IgD-negative memory B cell (primary cell): ENCODE results near the gene TJP1. TPM values are rescaled to one million over a fixed set of nuclear protein-coding genes. Genes with fewer than 3 reads are reported as not detected.
"Not testable (repeated sequence)": the region's sequence is repeated elsewhere in the genome, so short reads cannot be mapped to it uniquely, and the experiment has no call there.

ENCODE experiments used
- H3K27ac Mint-ChIP-seq, 3 donors: one replicate each; pipeline ENCODE4 v1.8.0; 2020 to 2022; ENCODE audit warnings: mild to moderate bottlenecking in 3 of 3, mixed read lengths in 3 of 3, moderate library complexity in 1 of 3
- H3K27me3 Mint-ChIP-seq: one replicate; pipeline ENCODE4 v1.8.0; 2021; ENCODE audit warnings: mixed read lengths
- H3K36me3 Mint-ChIP-seq: one replicate; pipeline ENCODE4 v1.8.0; 2020; ENCODE audit warnings: mild to moderate bottlenecking, mixed read lengths
- H3K4me1 Mint-ChIP-seq, 3 donors: one replicate each; pipeline ENCODE4 v1.8.0; 2020 to 2022; ENCODE audit warnings: mixed read lengths in 3 of 3, mild to moderate bottlenecking in 1 of 3
- H3K4me3 Mint-ChIP-seq, 4 donors: one replicate each; pipeline ENCODE4 v1.8.0; 2020 to 2022; ENCODE audit warnings: mild to moderate bottlenecking in 4 of 4, mixed read lengths in 4 of 4, moderate library complexity in 3 of 4
- H3K9me3 Mint-ChIP-seq, 3 donors: one replicate each; pipeline ENCODE4 v1.8.0; 2020 to 2021; ENCODE audit warnings: mixed read lengths in 3 of 3, mild to moderate bottlenecking in 1 of 3
- polyA plus RNA-seq: library from polyadenylated mRNA; unstranded; fragments of 300-500 nt; fragmentation: Illumina TruSeq; gene quantifications from one replicate; pipeline ENCODE4 v1.2.3, GENCODE V29; 2021

Gene TJP1
- polyA plus RNA-seq, 1 donor from 2014 or later, result not detected

DNA sequence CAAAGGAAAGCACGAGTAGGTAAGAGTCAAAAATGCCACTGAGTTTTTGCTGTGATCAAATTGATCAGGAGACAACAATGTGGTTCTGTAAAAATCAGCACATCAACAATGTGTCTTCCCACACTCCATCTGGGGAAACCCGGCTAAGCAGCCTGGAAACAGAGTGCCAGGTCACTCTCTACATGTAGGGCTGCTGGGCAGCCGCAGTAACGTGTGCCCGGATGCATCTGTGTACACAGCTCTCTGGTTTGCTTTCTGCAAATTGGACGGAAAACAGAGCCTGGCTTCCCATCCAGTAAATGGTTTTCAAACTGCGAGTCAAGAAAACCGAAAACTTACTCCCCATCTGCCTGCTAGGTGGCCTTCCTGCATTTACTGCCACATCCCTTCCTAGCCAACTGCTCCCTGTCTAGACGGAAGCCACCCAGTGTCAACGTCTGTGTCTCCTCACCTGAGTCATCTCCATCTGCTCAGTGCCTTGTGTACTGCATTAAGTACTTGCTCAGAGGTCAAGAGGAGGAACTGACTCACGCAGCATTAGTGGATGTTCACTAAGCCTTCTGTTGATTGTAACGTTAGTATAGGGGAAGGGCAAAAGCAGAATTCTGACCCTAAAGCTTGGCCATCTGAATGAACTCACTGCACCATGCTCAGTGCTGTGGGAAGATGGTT is 124.1 kb downstream of the TJP1 start:
- no peaks in the 10 kb centered on the region for H3K27me3 Mint-ChIP-seq
- no peak overlapping the region for H3K4me3 Mint-ChIP-seq
- H3K4me1 Mint-ChIP-seq, result no peaks in the 10 kb centered on the region
- H3K36me3 Mint-ChIP-seq, result no peaks in the 10 kb centered on the region
- H3K27ac Mint-ChIP-seq, result no peak overlapping the region
- H3K9me3 Mint-ChIP-seq, result peaks cover 4 to 12% (median 4%) of the 10 kb centered on the region in 3 donors

DNA sequence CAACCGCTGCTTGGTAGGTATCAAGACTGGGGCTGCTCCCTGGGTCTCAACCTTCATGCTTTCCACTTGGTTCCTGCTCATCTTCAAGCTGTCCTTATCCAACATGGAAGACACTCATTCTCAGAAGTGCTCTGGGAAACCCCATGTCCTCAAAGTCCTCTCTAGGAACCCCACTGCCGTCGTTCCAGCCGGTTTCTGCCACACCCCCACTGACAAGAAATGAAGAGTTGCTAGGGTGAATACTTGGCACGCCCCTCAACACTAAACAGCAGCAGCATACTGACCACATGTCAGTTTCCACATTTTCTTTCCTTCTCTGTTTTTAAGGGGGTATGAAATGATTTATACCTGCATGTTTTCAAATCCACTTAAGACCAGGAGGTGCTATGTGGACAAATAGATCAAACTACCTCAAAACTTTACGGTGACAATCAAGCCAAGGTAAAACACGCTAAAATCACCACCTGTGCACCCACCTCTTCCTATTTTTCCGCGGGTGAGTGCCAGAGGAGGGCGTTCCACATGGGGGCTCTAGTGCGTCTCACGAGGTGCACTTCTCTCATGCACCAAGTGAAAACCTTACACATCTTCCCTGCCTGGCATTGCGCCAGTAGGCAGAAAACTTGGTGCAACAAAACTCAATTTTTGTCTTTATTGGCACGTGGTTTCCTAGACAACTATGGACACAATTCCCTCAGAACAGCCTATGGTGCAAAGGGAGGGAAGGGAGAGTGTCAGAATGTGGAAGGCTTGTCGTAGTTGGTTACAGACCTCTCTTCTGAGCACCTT is 125.1 kb downstream of the TJP1 start:
- H3K27me3 Mint-ChIP-seq, result no peaks in the 10 kb centered on the region

GRCh38 chr15:29696506-29696905 is 125.8 kb downstream of the TJP1 start:
- H3K9me3 Mint-ChIP-seq, result peaks cover 4 to 12% (median 4%) of the 10 kb centered on the region in 3 donors
- not testable (repeated sequence) for H3K36me3 Mint-ChIP-seq, H3K4me1 Mint-ChIP-seq, H3K4me3 Mint-ChIP-seq, H3K27ac Mint-ChIP-seq, H3K27me3 Mint-ChIP-seq

More for the DNA sequence above, 125.1 kb downstream of the TJP1 start:
- Mint-ChIP-seq H3K27ac (no peak overlapping the region), H3K9me3 (peaks cover 4 to 12% (median 4%) of the 10 kb centered on the region in 3 donors), H3K36me3 (no peaks in the 10 kb centered on the region), H3K4me3 (no peak overlapping the region), H3K4me1 (no peaks in the 10 kb centered on the region)

GRCh38 chr15:29695489-29696167 is 126.6 kb downstream of the TJP1 start:
- no peaks in the 10 kb centered on the region for H3K4me1 Mint-ChIP-seq
- peaks cover 1% of the 10 kb centered on the region for H3K27me3 Mint-ChIP-seq
- no peak overlapping the region for H3K27ac Mint-ChIP-seq
- H3K36me3 Mint-ChIP-seq, result no peaks in the 10 kb centered on the region
- H3K4me3 Mint-ChIP-seq, result no peak overlapping the region
- H3K9me3 Mint-ChIP-seq, result peaks cover 4 to 12% (median 5%) of the 10 kb centered on the region in 3 donors

DNA sequence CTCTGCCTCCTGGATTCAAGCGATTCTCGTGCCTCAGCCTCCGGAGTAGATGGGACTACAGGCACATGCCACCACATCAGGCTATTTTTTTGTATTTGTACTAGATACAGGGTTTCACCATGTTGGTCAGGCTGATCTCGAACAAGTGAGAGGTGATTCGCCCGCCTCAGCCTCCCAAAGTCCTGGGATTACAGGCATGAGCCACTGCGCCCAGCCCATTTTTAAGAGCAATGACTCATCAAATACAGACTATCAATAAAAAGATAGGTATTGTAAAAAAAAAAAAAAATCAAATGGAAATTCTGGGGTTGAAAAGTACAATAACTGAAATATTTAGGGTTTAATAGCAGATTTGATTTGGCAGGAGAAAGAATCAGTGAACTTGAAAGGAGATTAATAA is 129.0 kb downstream of the TJP1 start:
- no peak overlapping the region for H3K4me3 Mint-ChIP-seq
- H3K36me3 Mint-ChIP-seq, result no peaks in the 10 kb centered on the region
- H3K9me3 Mint-ChIP-seq, result peaks cover 4 to 12% (median 5%) of the 10 kb centered on the region in 3 donors
- peaks cover 1% of the 10 kb centered on the region for H3K27me3 Mint-ChIP-seq
- no peak overlapping the region for H3K27ac Mint-ChIP-seq
- no peaks in the 10 kb centered on the region for H3K4me1 Mint-ChIP-seq

DNA sequence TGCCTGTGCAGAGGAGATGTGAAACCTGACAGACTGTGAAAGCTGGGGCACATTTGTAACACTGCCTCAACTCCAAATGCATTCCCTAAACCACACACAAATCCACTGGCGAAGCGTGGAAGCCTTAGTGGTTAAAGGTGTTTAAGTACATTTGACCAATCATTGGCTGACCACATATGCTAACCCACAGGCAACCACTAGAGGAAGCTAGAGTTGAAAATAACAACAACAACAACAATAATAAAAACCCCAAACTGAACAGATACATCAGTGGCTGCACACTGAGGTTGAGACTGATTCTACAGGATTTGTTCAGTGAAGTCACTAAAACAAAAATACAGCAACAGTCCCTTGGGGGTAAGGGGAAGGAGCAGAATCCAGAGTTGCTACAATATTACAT is 129.7 kb downstream of the TJP1 start:
- Mint-ChIP-seq H3K27me3 (peaks cover 1% of the 10 kb centered on the region), H3K36me3 (no peaks in the 10 kb centered on the region), H3K9me3 (peaks cover 4 to 12% (median 5%) of the 10 kb centered on the region in 3 donors), H3K27ac (no peak overlapping the region), H3K4me3 (no peak overlapping the region), H3K4me1 (no peaks in the 10 kb centered on the region)

DNA sequence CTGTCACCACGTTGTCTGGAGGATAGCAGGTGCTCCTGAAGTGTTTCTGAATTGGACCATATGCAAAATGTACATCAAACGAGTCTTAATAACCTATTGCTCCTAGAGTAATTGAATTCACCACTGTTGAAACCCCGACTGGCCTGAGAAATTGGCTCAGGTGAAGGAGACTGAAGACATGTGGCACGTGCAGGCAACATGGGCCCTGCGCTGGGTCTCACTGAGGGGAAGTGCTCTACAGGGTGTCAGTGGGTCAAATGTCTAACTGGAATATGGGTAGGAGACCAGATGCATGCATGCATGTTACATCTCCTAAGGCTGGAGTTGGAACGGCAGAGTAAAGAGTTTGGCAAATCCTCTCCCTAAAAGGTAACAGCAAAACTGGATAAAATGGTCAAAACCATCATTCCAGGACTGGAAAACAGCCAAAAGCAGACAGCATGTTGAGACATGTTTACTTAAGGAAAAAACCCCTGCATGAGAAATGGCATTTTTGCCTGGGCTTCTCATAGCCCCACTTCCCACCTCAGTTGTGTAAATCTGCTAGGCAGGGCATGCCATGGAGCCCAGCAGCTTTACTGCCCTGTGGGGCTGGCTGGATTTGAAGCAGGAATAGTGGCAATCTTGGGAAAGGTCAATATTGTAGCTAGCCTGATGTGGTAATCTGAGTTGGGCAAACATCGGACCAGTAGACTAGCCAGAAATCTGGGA is 131.3 kb downstream of the TJP1 start:
- peaks cover 1% of the 10 kb centered on the region for H3K27me3 Mint-ChIP-seq
- peak overlapping the region in 1 of 3 donors; percentile 40 for H3K27ac Mint-ChIP-seq
- no peaks in the 10 kb centered on the region for H3K36me3 Mint-ChIP-seq
- no peak overlapping the region for H3K4me3 Mint-ChIP-seq
- H3K9me3 Mint-ChIP-seq, result peaks cover 4 to 12% (median 5%) of the 10 kb centered on the region in 3 donors
- no peaks in the 10 kb centered on the region for H3K4me1 Mint-ChIP-seq

- Mint-ChIP-seq H3K9me3 (peaks cover 0 to 5% (median 3%) of the 10 kb centered on the region in 3 donors), H3K36me3 (no peaks in the 10 kb centered on the region), H3K4me3 (no peak overlapping the region), H3K27ac (no peak overlapping the region), H3K27me3 (peaks cover 1% of the 10 kb centered on the region), H3K4me1 (no peaks in the 10 kb centered on the region)
Observed at GRCh38 chr15:29689287-29689986, 132.8 kb downstream of the TJP1 start.

GRCh38 chr15:29688506-29689286 is 133.6 kb downstream of the TJP1 start:
- no peak overlapping the region for H3K27ac Mint-ChIP-seq
- H3K27me3 Mint-ChIP-seq, result peaks cover 1% of the 10 kb centered on the region
- H3K4me1 Mint-ChIP-seq, result no peaks in the 10 kb centered on the region
- H3K9me3 Mint-ChIP-seq, result peaks cover 0 to 4% (median 0%) of the 10 kb centered on the region in 3 donors
- H3K36me3 Mint-ChIP-seq, result no peaks in the 10 kb centered on the region
- no peak overlapping the region for H3K4me3 Mint-ChIP-seq

DNA sequence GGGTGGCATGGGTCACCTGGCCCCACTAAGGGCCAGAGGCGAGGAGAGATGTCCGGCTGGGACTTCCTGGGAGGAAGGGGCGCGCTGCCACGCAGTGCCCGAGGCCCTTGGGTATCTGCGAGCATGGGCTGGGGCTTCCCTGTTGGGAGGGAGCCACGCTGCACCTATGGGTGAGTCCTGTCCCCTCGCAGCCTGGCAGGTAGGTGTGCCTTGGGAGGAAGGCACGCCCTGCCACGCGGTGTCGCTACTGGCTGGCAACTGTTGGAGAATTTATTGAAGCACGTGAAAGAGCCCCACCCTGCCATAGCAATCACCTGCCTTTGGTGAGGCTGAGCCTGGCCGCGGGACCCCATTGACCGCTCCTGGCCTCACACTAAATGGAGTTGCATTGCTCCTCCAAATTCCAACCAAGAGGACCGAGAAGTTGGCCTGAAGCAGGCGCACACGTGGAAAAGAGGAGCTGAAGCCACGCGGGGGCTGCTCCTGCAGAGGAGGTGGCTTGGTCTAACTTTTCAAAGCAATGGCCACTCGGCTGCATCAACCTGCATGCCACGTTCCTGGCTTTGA is 134.2 kb downstream of the TJP1 start:
- peaks cover 0 to 2% (median 0%) of the 10 kb centered on the region in 3 donors for H3K9me3 Mint-ChIP-seq
- no peaks in the 10 kb centered on the region for H3K36me3 Mint-ChIP-seq
- no peaks in the 10 kb centered on the region for H3K4me1 Mint-ChIP-seq
- H3K27ac Mint-ChIP-seq, result no peak overlapping the region
- H3K4me3 Mint-ChIP-seq, result no peak overlapping the region
- H3K27me3 Mint-ChIP-seq, result peaks cover 1% of the 10 kb centered on the region

DNA sequence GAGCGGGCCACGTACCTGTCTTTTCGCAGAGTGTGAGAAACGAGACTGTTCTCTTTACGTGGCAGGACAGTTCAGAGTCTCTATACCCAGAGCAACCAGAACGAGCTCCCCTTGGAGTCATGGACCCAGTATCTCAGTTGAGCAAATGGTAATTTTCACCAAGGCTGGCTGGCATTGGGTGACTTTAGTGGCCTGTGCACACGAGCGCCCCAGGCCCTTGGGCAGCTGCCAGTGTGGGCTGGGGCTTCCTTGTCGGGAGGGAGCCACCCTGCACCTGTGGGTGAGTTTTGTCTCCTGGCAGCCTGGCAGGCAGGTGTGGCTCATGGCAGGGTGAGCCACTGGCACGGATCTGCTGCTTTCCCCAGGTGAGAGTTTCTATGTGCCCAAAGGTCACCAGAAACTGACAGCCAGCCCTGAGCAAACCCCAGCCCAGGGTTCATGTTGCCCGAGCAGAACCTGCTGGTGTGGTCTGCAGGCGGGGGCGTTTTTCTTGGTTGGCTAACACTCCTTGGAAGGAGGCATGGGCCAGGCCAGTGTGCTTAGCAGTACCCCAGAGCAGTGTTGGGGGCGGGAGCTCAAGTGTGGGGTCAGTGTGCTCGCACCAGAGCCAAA is 135.0 kb downstream of the TJP1 start:
- Mint-ChIP-seq H3K27me3 (peaks cover 1% of the 10 kb centered on the region), H3K9me3 (peaks cover 0 to 2% (median 0%) of the 10 kb centered on the region in 3 donors), H3K4me3 (no peak overlapping the region), H3K4me1 (no peaks in the 10 kb centered on the region), H3K27ac (no peak overlapping the region), H3K36me3 (no peaks in the 10 kb centered on the region)

GRCh38 chr15:29686445-29687203 is 135.6 kb downstream of the TJP1 start:
- H3K9me3 Mint-ChIP-seq, result peaks cover 0 to 2% (median 0%) of the 10 kb centered on the region in 3 donors
- no peaks in the 10 kb centered on the region for H3K4me1 Mint-ChIP-seq
- H3K36me3 Mint-ChIP-seq, result no peaks in the 10 kb centered on the region
- H3K27ac Mint-ChIP-seq, result no peak overlapping the region
- no peak overlapping the region for H3K4me3 Mint-ChIP-seq
- peaks cover 1% of the 10 kb centered on the region for H3K27me3 Mint-ChIP-seq

GRCh38 chr15:29686079-29686425 is 136.2 kb downstream of the TJP1 start:
- Mint-ChIP-seq H3K36me3 (no peaks in the 10 kb centered on the region), H3K27ac (no peak overlapping the region), H3K4me1 (no peaks in the 10 kb centered on the region), H3K4me3 (no peak overlapping the region), H3K27me3 (no peaks in the 10 kb centered on the region), H3K9me3 (no peaks in the 10 kb centered on the region)
